Left renal pelvis (tissue), 4 donors: Measurements from ENCODE around the gene IREB2. TPM values are rescaled to one million over a fixed set of nuclear protein-coding genes. Genes with fewer than 3 reads are reported as not detected.
A peak's percentile ranks its signal among the peaks of the same experiment; 100 is the strongest.

Experiments
- DNase-seq, 4 donors: peaks; one replicate each; pipeline ENCODE4 v3.0.0-alpha.2; 2013; ENCODE audit warnings: low read depth in 4 of 4, low spot score in 3 of 4
- polyA plus RNA-seq, 4 donors: library from polyadenylated mRNA; unstranded; fragments of 120-200 nt; gene quantifications; one replicate each; pipeline ENCODE4 v1.2.1, GENCODE V29; 2013; ENCODE audit not compliant: insufficient read length in 4 of 4

Gene IREB2
- polyA plus RNA-seq, 4 donors, result 63.6 to 66.8 (median 65.6) TPM

DNA sequence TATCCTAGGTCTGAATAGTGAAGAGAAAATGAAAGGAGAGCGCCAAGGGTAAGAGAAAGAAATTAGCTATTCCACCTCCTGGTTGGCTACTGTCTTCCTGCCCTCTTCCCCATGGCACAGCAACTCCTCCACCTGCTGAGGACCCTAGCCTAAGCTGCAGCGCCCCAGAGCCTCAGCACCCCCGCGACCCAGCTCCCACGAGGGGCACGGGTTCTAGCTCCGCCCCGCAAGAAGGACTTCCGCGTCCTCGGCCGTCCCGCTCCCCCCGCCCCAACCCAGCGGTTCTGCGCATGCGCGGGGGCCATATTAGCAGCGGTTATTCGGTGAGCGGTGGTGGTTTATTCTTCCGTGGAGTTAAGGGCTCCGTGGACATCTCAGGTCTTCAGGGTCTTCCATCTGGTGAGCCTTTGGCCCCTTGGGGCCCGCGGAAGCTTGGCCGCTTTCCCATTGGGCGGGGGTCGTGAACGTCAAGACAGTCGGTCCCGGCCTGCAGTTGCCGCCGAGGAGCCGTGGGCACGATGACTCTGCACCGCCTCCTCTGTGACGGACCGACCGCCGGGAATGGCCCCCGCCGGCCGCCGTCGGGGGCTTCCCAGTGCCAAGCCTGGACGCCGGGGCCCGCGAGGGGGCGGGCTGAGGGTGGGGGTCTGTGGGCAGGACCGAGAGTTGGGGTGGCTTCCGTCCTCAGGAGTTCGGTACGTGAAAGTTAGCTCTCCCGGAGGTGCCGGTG lies 102.3 kb downstream of the IREB2 start, which contains the start of gene PSMA4:
PSMA4 (plus strand) TSS at position 304 of the 730 bp plus-strand sequence. CDS start 1,484 bp downstream, outside the sequence.
- DNase-seq, result peak; percentile 82 to 84 (median 82)

- peak in 2 of 4 donors; percentile 6 to 31 for DNase-seq
These were observed 103.1 kb downstream of the IREB2 start for GRCh38 chr15:78540871-78541743.

- no peak for DNase-seq
These were observed 103.7 kb downstream of the IREB2 start for GRCh38 chr15:78541744-78542034.

DNA sequence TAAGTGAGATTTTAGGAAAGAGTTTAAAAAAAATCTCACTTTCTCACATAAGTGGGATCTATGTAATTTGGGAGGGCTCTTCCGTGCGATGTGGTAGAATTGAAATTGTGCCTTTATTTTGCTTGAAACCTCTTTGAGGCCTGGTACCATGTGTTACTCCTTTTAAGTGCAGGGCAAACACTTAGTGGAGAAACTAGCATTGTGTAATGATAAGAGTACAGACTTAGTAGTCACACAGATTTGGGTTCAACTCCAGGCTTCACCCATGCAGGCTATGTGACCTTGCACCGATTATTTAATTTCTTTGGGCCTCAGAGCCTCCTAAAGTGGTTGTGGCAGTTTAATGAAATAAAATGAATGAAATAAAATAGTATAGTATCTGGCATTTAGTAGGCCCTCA lies 104.6 kb downstream of the IREB2 start:
- no peak for DNase-seq

DNA sequence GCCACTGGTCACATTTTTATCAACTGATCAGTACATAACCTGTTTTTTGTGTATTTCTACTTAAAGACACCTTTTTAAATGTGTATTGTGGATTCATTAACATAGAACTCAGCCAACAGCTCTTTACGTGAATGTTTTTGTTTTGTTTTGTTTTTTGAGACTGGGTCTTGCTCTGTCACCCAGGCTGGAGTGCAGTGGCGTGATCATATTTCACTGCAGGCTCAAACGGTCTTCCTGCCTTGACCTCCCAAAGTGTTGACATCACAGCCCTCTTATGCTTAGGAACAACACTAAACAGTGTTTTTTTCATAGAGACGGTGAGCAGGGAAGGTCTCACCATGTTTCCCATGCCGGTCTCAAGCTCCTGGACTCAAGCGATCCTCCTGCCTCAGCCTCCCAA lies 112.2 kb downstream of the IREB2 start:
- DNase-seq, result no peak

DNA sequence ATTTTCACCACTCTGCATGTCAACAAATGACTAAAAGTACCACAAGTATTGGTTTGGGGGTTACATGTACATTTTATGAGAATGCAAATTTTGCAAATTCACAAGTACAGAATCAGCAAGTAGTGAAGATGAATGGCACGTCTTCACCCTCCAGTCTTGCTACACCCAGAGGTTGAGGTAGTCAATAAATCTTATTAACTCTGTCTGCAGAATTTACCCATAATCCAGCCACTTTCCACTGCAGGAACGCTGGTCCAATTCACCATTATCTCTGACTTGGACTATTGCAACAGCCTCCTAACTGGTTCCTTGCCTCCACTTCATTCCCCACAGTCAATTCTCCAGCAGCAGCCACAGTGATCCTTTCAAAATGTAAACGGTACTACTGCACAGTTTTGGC lies 112.8 kb downstream of the IREB2 start:
- no peak for DNase-seq

Other genes with a start within 250 kb of the IREB2 start
- gene ACSBG1, start 203.7 kb upstream of the IREB2 start, polyA plus RNA-seq, result 1 to 10 TPM in 3 of 4 donors, under 1 TPM in 1; 0.73 to 1.7 (median 1.2) TPM
- gene DNAJA4, start 173.7 kb upstream of the IREB2 start, polyA plus RNA-seq, result 10 to 100 TPM; 21.2 to 28.4 (median 25.4) TPM
- 100 to 1,000 TPM in 3 of 4 donors, 10 to 100 TPM in 1; 90.0 to 113 (median 106) TPM for gene SKIC8, start 138.6 kb upstream of the IREB2 start, polyA plus RNA-seq
- gene CRABP1, start 97.9 kb upstream of the IREB2 start, polyA plus RNA-seq, result 10 to 100 TPM; 52.3 to 65.6 (median 58.7) TPM
- 1 to 10 TPM; 7.1 to 9.1 (median 8.3) TPM for gene HYKK, start 69.4 kb downstream of the IREB2 start, polyA plus RNA-seq
- gene PSMA4, start 102.2 kb downstream of the IREB2 start, polyA plus RNA-seq, result 100 to 1,000 TPM; 205 to 309 (median 268) TPM
- 10 to 100 TPM in 1 of 4 donors, 1 to 10 TPM in 3; 5.3 to 11.3 (median 5.6) TPM for gene CHRNA5, start 127.3 kb downstream of the IREB2 start, polyA plus RNA-seq
- gene CHRNA3, start 182.8 kb downstream of the IREB2 start, polyA plus RNA-seq, result 1 to 10 TPM in 3 of 4 donors, under 1 TPM in 1; 0.89 to 1.5 (median 1.5) TPM
- 1 to 10 TPM; 2.0 to 3.1 (median 2.9) TPM for gene CHRNB4, start 203.0 kb downstream of the IREB2 start, polyA plus RNA-seq